K562 (cell line): ENCODE data around the gene ERC2. TPM values are rescaled to one million over a fixed set of nuclear protein-coding genes. Genes with fewer than 3 reads are reported as not detected.

ENCODE experiments used
- ATAC-seq: fragments of 200-7000 bp; cut with Tn5 transposase; 3 replicates; pipeline ENCODE4 v1.9.1; 2020; ENCODE audit warnings: moderate library complexity
- BruUV-seq: library from RNA; stranded (reverse); fragments of 400-500 nt; replicated peaks from 2 replicates; lab custom pipeline; 2021; lab: Mats Ljungman, UMichigan
- CTCF ChIA-PET: fragments of 300-600 bp; formaldehyde crosslinking; extraction: SDS; loops from one replicate; lab custom pipeline; 2021; ENCODE audit warnings: low intra/inter-chr PET ratio; lab: Yijun Ruan, JAX
- POLR2A ChIA-PET: fragments of 300-600, 350-650 bp; sonication (Branson Sonifier 250); formaldehyde crosslinking; extraction: SDS; loops from one replicate; lab custom pipeline; 2021; ENCODE audit warnings: antibody characterized with exemption, inconsistent platforms; lab: Yijun Ruan, JAX
- DNase-seq, 4 experiments: peaks; one replicate each; pipeline versions ENCODE4 v3.0.0 to v3.0.0-alpha.2; 2011 to 2018; ENCODE audit warnings: low spot score in 3 of 4, mixed read lengths in 3 of 4; ENCODE audit errors: extremely low read depth in 1 of 4
- FAIRE-seq: peaks from 2 replicates; lab custom pipeline; 2011; peaks lifted over from hg19 to GRCh38; lab: Jason Lieb, UNC
- H2AFZ ChIP-seq: 2 replicates; pipeline ENCODE4 v1.6.0; 2011; ENCODE audit warnings: low read depth, low read length, control low read depth, inconsistent platforms
- H3K27ac ChIP-seq: fragments of 200-600 bp; 3 replicates; pipeline ENCODE4 v1.8.0; 2011; ENCODE audit warnings: low read depth, mild to moderate bottlenecking, control low read depth, inconsistent platforms, low read length, moderate library complexity, mixed read lengths; ENCODE audit errors: extremely low read depth
- H3K27me3 ChIP-seq, 2 experiments: fragments of 300-600 bp in 1 of 2; 2 replicates in 1 of 2; 3 replicates in 1 of 2; pipeline versions ENCODE4 v1.6.0 to v1.8.0; 2011; ENCODE audit warnings: inconsistent platforms in 2 of 2, low read length in 2 of 2, mild to moderate bottlenecking in 1 of 2, mixed read lengths in 1 of 2, moderate library complexity in 1 of 2; ENCODE audit not compliant: control insufficient read depth in 2 of 2, insufficient read depth in 2 of 2
- H3K36me3 ChIP-seq: fragments of 300-600 bp; 3 replicates; pipeline ENCODE4 v1.8.0; 2011; ENCODE audit warnings: mild to moderate bottlenecking, low read length, inconsistent platforms; ENCODE audit not compliant: control insufficient read depth, insufficient read depth
- H3K4me1 ChIP-seq, 2 experiments: fragments of 200-600 bp in 1 of 2; replicated peaks in 1 of 2; 2 replicates in 1 of 2; 3 replicates in 1 of 2; pipeline versions ENCODE4 v1.5.1 to v1.8.0; 2011; ENCODE audit warnings: inconsistent platforms in 2 of 2, low read length in 2 of 2, mild to moderate bottlenecking in 1 of 2, mixed read lengths in 1 of 2, moderate library complexity in 1 of 2; ENCODE audit not compliant: control insufficient read depth in 2 of 2, insufficient read depth in 2 of 2
- H3K4me2 ChIP-seq: 2 replicates; pipeline ENCODE4 v1.6.1; 2011; ENCODE audit warnings: low read length, control low read depth, inconsistent platforms, mixed read lengths; ENCODE audit not compliant: insufficient read depth
- H3K4me3 ChIP-seq: fragments of 200-600 bp; sonication (generic), shearing (Covaris generic); 2 replicates; pipeline ENCODE4 v1.5.1; 2016; ENCODE audit warnings: control low read depth, inconsistent platforms
- H3K79me2 ChIP-seq: fragments of 200-600 bp; 3 replicates; pipeline ENCODE4 v1.8.0; 2011; ENCODE audit warnings: low read length, inconsistent platforms; ENCODE audit not compliant: control insufficient read depth, insufficient read depth
- H3K9ac ChIP-seq, 2 experiments: 2 replicates each; pipeline versions ENCODE4 v1.6.0 to v1.6.1; 2011; ENCODE audit warnings: low read depth in 2 of 2, low read length in 2 of 2, control low read depth in 1 of 2, inconsistent platforms in 1 of 2, mild to moderate bottlenecking in 1 of 2, mixed read lengths in 1 of 2; ENCODE audit not compliant: insufficient read depth in 1 of 2
- H3K9me1 ChIP-seq: one replicate; pipeline ENCODE4 v1.6.0; 2011; ENCODE audit warnings: inconsistent platforms, mild to moderate bottlenecking, low read length, moderate library complexity; ENCODE audit not compliant: control insufficient read depth, insufficient read depth
- H3K9me3 ChIP-seq: replicated peaks from 2 replicates; pipeline ENCODE4 v1.5.1; 2011; ENCODE audit warnings: low read depth, low read length, inconsistent platforms; ENCODE audit not compliant: control insufficient read depth, insufficient read depth
- H4K20me1 ChIP-seq: replicated peaks from 2 replicates; pipeline ENCODE4 v1.6.1; 2011; ENCODE audit warnings: low read length, inconsistent platforms, mixed read lengths; ENCODE audit not compliant: control insufficient read depth, insufficient read depth
- CBFA2T3 ChIP-seq: fragments of 450-650 bp; IDR thresholded peaks from 2 replicates; pipeline ENCODE4 v1.6.1; 2017
- CHD4 ChIP-seq: fragments of 200-600 bp; sonication (generic); IDR thresholded peaks from 3 replicates; pipeline ENCODE4 v1.6.1; 2012; ENCODE audit warnings: low read depth, mild to moderate bottlenecking, mixed read lengths, low read length, inconsistent platforms; ENCODE audit not compliant: insufficient read depth, insufficient replicate concordance, poor library complexity, severe bottlenecking
- FOXK2 ChIP-seq, 2 experiments: fragments of 450-650 bp; IDR thresholded peaks in 1 of 2; conservative IDR thresholded peaks in 1 of 2; 2 replicates each; pipeline ENCODE4 v1.6.1; 2016; ENCODE audit warnings: low read depth in 2 of 2, mild to moderate bottlenecking in 1 of 2
- HMGN3 ChIP-seq: IDR thresholded peaks from 2 replicates; pipeline ENCODE4 v1.6.1; 2011; ENCODE audit warnings: borderline replicate concordance, low read depth, mild to moderate bottlenecking, mixed read lengths, low read length; ENCODE audit not compliant: insufficient read length; ENCODE audit errors: extremely low read depth
- KDM4B ChIP-seq, 2 experiments: fragments of 450-650 bp in 1 of 2; sonication (generic) in 1 of 2; IDR thresholded peaks; 2 replicates each; pipeline ENCODE4 v1.6.1; 2016 to 2017; ENCODE audit warnings: borderline replicate concordance in 2 of 2, antibody characterized with exemption in 1 of 2, low read depth in 1 of 2, mild to moderate bottlenecking in 1 of 2
- MAFK ChIP-seq: IDR thresholded peaks from 2 replicates; pipeline ENCODE4 v1.6.1; 2011; ENCODE audit warnings: low read length, improper control_type of control experiment
- MAZ ChIP-seq, 2 experiments: fragments of 450-650 bp in 1 of 2; sonication (generic) in 1 of 2; formaldehyde crosslinking; IDR thresholded peaks in 1 of 2; conservative IDR thresholded peaks in 1 of 2; 2 replicates each; pipeline versions ENCODE4 v1.4.0 to v1.5.0; 2020; ENCODE audit warnings: mild to moderate bottlenecking in 1 of 2, missing genetic modification reagents in 1 of 2
- MXI1 ChIP-seq: IDR thresholded peaks from 2 replicates; pipeline ENCODE4 v1.6.1; 2011; ENCODE audit warnings: low read depth, mild to moderate bottlenecking, improper control_type of control experiment, low read length
- NR4A1 ChIP-seq, 2 experiments: fragments of 250-450 bp in 1 of 2; fragments of 450-650 bp in 1 of 2; sonication (Bioruptor Pico) in 1 of 2; IDR thresholded peaks; 2 replicates each; pipeline versions ENCODE4 v1.4.0 to v1.6.1; 2016 to 2020; ENCODE audit warnings: mild to moderate bottlenecking in 2 of 2, missing compliant biosample characterization in 1 of 2, missing genetic modification characterization in 1 of 2, moderate library complexity in 1 of 2
- PHF21A ChIP-seq: fragments of 450-650 bp; IDR thresholded peaks from 2 replicates; pipeline ENCODE4 v1.6.1; 2017; ENCODE audit warnings: low read depth, borderline replicate concordance
- POLR3A ChIP-seq: IDR thresholded peaks from 2 replicates; pipeline ENCODE4 v1.6.1; 2011; ENCODE audit warnings: borderline replicate concordance, mild to moderate bottlenecking, moderate library complexity; ENCODE audit not compliant: insufficient read length, insufficient read depth; ENCODE audit errors: extremely low read depth
- TOE1 ChIP-seq, 2 experiments: fragments of 450-650 bp in 1 of 2; sonication (generic) in 1 of 2; formaldehyde crosslinking in 1 of 2; IDR thresholded peaks; 2 replicates each; pipeline versions ENCODE4 v1.7.1 to v1.8.0; 2016 to 2022; ENCODE audit warnings: borderline replicate concordance in 2 of 2, mild to moderate bottlenecking in 2 of 2, antibody characterized with exemption in 1 of 2, inconsistent platforms in 1 of 2, low read depth in 1 of 2, missing genetic modification reagents in 1 of 2, moderate library complexity in 1 of 2
- ZNF23 ChIP-seq: fragments of 250-450 bp; sonication (Bioruptor Pico); IDR thresholded peaks from 2 replicates; pipeline ENCODE4 v1.4.0; 2020; ENCODE audit warnings: mild to moderate bottlenecking
- ZNF830 ChIP-seq: fragments of 250-450 bp; sonication (Bioruptor Pico); IDR thresholded peaks from 2 replicates; pipeline ENCODE4 v1.5.0; 2021; ENCODE audit warnings: mild to moderate bottlenecking
- WGBS: fragments of 100-300 bp; shearing (Covaris generic); methylation state at CpG from one replicate; pipeline ENCODE4 v1.1.6; 2016; ENCODE audit warnings: low coverage, mixed read lengths; ENCODE audit not compliant: insufficient coverage; ENCODE audit errors: missing lambda C conversion rate; 5-methylcytosine and 5-hydroxymethylcytosine counted together
- in situ Hi-C: fragments of 300-500 bp; cut with MboI; formaldehyde crosslinking; loops from 4 replicates; pipeline ENCODE4 v1.15.0; 2018; ENCODE audit warnings: inconsistent platforms, mixed read lengths
- intact Hi-C: fragments of 100-400 bp; cut with micrococcal nuclease; formaldehyde crosslinking; loops from 2 replicates; pipeline ENCODE4 v1.14.2; 2022
- polyA plus RNA-seq, 8 experiments: library from polyadenylated mRNA; depleted of rRNA in 4 of 8; stranded (reverse) in 5 of 8; unstranded in 3 of 8; fragments of >200 nt; fragmentation: Nextera tagmentation in 2 of 8; fragmentation: Illumina TruSeq in 1 of 8; extraction: Ambion mirVana in 2 of 8; extraction: Trizol in 1 of 8; gene quantifications; 2 replicates each; pipeline versions ENCODE4 v1.2.1 to v1.2.3, GENCODE V29; 2011 to 2014; ENCODE audit warnings: inconsistent platforms in 1 of 8, missing spikeins in 1 of 8
- total RNA-seq, 7 experiments: library from RNA; depleted of rRNA in 6 of 7; stranded (reverse); fragments of >200 nt in 6 of 7; fragmentation: Illumina TruSeq in 2 of 7; extraction: Trizol in 2 of 7; gene quantifications; 2 replicates each; pipeline versions ENCODE4 v1.2.1 to v1.2.3, GENCODE V29; 2011 to 2021; ENCODE audit warnings: low replicate concordance in 1 of 7
- TF ChIP-seq, protein P1 (sequence below): sonication (generic); formaldehyde crosslinking; IDR thresholded peaks from 2 replicates; pipeline ENCODE4 v1.8.1; 2023; ENCODE audit warnings: mild to moderate bottlenecking, missing genetic modification reagents
- TF ChIP-seq, protein P2 (sequence below): fragments of 250-450 bp; sonication (Bioruptor Pico); IDR thresholded peaks from 2 replicates; pipeline ENCODE4 v1.8.0; 2022; ENCODE audit warnings: moderate library complexity, mild to moderate bottlenecking, inconsistent platforms
- TF ChIP-seq, protein P3 (sequence below): fragments of 250-450 bp; sonication (Bioruptor Pico); IDR thresholded peaks from 2 replicates; pipeline ENCODE4 v1.4.0; 2020

The ERC2 gene
- total and polyA plus RNA-seq, 9 of the 15 experiments (the other 6 are each of a cell fraction or from before 2014, with no cell fraction given) = 0.04 to 0.18 (median 0.07) TPM; not detected in 2

DNA sequence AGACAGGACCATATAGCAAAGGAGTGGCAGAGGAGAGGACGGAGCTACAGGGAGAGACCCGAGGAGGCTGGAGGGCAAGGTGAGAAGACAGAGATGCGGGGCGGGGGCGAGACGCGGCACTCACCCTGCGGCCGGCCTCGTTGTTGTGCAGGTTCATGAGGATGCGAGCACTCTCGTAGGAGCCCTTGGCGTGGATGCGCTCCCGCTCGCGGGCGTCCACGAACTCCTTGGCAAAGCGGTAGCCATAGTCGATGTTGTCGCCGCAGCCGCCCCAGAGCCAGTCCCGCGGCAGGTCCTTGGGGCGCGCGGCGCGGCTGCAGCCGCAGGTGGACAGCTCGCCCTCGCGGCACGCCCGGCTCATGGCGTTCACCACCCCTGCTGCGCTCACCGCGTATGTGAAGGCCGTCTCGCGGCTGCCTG is 994.0 kb downstream of the ERC2 start:
- Histone ChIP-seq H3K4me1 (peaks cover 0 to 4% of the 10 kb centered on the region in 2 experiments; a peak in 2 of 5 replicates), H3K9me1 (no peaks in the 10 kb centered on the region), H3K4me2 (no peak overlapping the region), H3K4me3 (no peak overlapping the region), H3K36me3 (no peaks in the 10 kb centered on the region), H2AFZ (no peak overlapping the region), H3K79me2 (no peaks in the 10 kb centered on the region), H3K9ac (no peak overlapping the region), H4K20me1 (no peaks in the 10 kb centered on the region), H3K27me3 (peaks cover 2 to 15% of the 10 kb centered on the region in 2 experiments; a peak in 4 of 5 replicates), H3K9me3 (no peaks in the 10 kb centered on the region), H3K27ac (no peak overlapping the region)
- 24% methylated on average over 10 of the region's 44 CpGs for WGBS
- ATAC-seq (no peak), FAIRE-seq (no peak), DNase-seq (no peak)
- POLR2A ChIA-PET = no interaction called here
- CTCF ChIA-PET = no interaction called here
- intact Hi-C loops = no loop called here
- no TSS peak for BruUV-seq
- in situ Hi-C loops = no loop called here
- TF ChIP-seq, protein P1, sequence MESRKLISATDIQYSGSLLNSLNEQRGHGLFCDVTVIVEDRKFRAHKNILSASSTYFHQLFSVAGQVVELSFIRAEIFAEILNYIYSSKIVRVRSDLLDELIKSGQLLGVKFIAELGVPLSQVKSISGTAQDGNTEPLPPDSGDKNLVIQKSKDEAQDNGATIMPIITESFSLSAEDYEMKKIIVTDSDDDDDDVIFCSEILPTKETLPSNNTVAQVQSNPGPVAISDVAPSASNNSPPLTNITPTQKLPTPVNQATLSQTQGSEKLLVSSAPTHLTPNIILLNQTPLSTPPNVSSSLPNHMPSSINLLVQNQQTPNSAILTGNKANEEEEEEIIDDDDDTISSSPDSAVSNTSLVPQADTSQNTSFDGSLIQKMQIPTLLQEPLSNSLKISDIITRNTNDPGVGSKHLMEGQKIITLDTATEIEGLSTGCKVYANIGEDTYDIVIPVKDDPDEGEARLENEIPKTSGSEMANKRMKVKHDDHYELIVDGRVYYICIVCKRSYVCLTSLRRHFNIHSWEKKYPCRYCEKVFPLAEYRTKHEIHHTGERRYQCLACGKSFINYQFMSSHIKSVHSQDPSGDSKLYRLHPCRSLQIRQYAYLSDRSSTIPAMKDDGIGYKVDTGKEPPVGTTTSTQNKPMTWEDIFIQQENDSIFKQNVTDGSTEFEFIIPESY = no peak
- TF ChIP-seq CHD4 = no peak
- no peak for TF ChIP-seq ZNF23
- no peak for TF ChIP-seq HMGN3
- TF ChIP-seq, protein P2, sequence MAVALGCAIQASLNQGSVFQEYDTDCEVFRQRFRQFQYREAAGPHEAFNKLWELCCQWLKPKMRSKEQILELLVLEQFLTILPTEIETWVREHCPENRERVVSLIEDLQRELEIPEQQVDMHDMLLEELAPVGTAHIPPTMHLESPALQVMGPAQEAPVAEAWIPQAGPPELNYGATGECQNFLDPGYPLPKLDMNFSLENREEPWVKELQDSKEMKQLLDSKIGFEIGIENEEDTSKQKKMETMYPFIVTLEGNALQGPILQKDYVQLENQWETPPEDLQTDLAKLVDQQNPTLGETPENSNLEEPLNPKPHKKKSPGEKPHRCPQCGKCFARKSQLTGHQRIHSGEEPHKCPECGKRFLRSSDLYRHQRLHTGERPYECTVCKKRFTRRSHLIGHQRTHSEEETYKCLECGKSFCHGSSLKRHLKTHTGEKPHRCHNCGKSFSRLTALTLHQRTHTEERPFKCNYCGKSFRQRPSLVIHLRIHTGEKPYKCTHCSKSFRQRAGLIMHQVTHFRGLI (CRISPR knock-in tag) = no peak
- TF ChIP-seq, protein P3, sequence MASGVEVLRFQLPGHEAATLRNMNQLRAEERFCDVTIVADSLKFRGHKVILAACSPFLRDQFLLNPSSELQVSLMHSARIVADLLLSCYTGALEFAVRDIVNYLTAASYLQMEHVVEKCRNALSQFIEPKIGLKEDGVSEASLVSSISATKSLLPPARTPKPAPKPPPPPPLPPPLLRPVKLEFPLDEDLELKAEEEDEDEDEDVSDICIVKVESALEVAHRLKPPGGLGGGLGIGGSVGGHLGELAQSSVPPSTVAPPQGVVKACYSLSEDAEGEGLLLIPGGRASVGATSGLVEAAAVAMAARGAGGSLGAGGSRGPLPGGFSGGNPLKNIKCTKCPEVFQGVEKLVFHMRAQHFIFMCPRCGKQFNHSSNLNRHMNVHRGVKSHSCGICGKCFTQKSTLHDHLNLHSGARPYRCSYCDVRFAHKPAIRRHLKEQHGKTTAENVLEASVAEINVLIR (CRISPR knock-in tag) = no peak
- TF ChIP-seq NR4A1 (CRISPR knock-in tag; IDR thresholded peaks at IDR 0.05) = no peak
- no peak for TF ChIP-seq NR4A1 (tag; IDR thresholded peaks at IDR 0.05)
- no peak for TF ChIP-seq PHF21A
- TF ChIP-seq MAFK = no peak
- TF ChIP-seq POLR3A = no peak
- TF ChIP-seq ZNF830 (CRISPR knock-in tag) = no peak
- no peak for TF ChIP-seq MAZ (CRISPR knock-in tag; conservative IDR thresholded peaks at IDR 0.05 in 1 of 2, IDR thresholded peaks at IDR 0.05 in 1 of 2)
- TF ChIP-seq FOXK2 (conservative IDR thresholded peaks at IDR 0.05 in 1 of 2, IDR thresholded peaks at IDR 0.05 in 1 of 2; ENCODE audit: low read depth in 2 of 2) = no peak
- TF ChIP-seq KDM4B (IDR thresholded peaks at IDR 0.05; ENCODE audit: borderline replicate concordance in 2 of 2, low read depth in 1 of 2) = no peak
- no peak for TF ChIP-seq CBFA2T3
- TF ChIP-seq TOE1 (IDR thresholded peaks at IDR 0.05; ENCODE audit: borderline replicate concordance) = no peak
- no peak for TF ChIP-seq TOE1 (CRISPR knock-in tag; IDR thresholded peaks at IDR 0.05; ENCODE audit: borderline replicate concordance, low read depth)
- no peak for TF ChIP-seq MXI1
